ENCODE data around the gene NHLRC1.

The NHLRC1 gene

DNA sequence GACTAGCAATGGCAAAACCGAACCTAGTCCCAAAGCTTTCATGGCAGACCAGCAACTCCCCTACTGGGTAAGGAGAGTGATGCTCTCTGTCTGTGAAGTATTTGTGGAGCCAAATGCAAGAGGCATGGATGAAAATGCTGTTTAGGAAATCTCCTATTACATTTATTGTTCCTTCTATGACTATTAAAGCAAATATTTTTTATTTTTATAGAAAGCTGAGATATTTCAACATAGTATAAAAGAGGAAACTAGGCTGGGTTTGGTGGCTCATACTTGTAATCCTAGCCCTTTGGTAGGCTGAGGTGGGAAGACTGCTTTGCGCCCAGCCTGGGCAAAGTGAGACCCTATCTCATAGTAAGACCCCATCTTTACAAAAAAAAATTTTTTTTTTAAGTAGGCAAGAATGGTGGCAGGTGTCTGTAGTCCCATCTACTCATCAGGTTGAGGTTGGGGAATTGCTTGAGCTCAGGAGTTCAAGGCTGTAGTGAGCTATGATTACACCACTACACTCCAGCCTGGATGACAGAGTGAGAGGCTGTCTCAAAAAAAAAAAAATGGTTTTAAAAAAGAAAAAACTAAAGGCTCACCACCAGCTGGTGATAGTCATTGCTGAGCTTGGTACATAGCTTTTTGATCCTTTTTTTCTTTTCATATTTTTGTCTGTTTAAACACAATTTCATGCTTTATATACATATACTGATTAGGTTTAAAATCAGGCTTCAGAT, 44.0 kb upstream of the NHLRC1 start:
- H3K4me1 ChIP-seq (ENCODE audit: insufficient read depth, low read length, poor library complexity, severe bottlenecking), result no peaks in the 10 kb centered on the region
- H3K4me2 ChIP-seq (ENCODE audit: low read depth, low read length, poor library complexity, severe bottlenecking), result no peak overlapping the region
- H3K9ac ChIP-seq (ENCODE audit: low read depth, low read length, poor library complexity, severe bottlenecking), result no peak overlapping the region
- no peak overlapping the region for H3K4me3 ChIP-seq (ENCODE audit: low read length, poor library complexity, severe bottlenecking)
- TF ChIP-seq, protein P1, sequence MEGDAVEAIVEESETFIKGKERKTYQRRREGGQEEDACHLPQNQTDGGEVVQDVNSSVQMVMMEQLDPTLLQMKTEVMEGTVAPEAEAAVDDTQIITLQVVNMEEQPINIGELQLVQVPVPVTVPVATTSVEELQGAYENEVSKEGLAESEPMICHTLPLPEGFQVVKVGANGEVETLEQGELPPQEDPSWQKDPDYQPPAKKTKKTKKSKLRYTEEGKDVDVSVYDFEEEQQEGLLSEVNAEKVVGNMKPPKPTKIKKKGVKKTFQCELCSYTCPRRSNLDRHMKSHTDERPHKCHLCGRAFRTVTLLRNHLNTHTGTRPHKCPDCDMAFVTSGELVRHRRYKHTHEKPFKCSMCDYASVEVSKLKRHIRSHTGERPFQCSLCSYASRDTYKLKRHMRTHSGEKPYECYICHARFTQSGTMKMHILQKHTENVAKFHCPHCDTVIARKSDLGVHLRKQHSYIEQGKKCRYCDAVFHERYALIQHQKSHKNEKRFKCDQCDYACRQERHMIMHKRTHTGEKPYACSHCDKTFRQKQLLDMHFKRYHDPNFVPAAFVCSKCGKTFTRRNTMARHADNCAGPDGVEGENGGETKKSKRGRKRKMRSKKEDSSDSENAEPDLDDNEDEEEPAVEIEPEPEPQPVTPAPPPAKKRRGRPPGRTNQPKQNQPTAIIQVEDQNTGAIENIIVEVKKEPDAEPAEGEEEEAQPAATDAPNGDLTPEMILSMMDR (conservative IDR thresholded peaks at IDR 0.05; ENCODE audit: low read length), result no peak
- TF ChIP-seq EZH2phosphoT487 (IDR thresholded peaks at IDR 0.05; ENCODE audit: borderline replicate concordance), result no peak
- no peaks in the 10 kb centered on the region for H3K79me2 ChIP-seq (ENCODE audit: insufficient read depth, low read length)
- H3K36me3 ChIP-seq (ENCODE audit: insufficient read depth, low read length), result peaks cover 10% of the 10 kb centered on the region; the same call in 1 of the 2 replicates
- H3K9me2 ChIP-seq (replicated peaks; ENCODE audit: low read depth, low read length), result no peaks in the 10 kb centered on the region
- H3K9me3 ChIP-seq (ENCODE audit: insufficient read depth, low read depth, low read length), result no peaks in the 10 kb centered on the region
- H4K20me1 ChIP-seq (ENCODE audit: insufficient read depth, low read length, poor library complexity, severe bottlenecking), result no peaks in the 10 kb centered on the region
- no peaks in the 10 kb centered on the region for H3F3A ChIP-seq (ENCODE audit: low read depth)
- no peaks in the 10 kb centered on the region for H3K27me3 ChIP-seq (ENCODE audit: insufficient read depth, low read length, poor library complexity, severe bottlenecking)
- H2AFZ ChIP-seq (ENCODE audit: low read length), result no peak overlapping the region

DNA sequence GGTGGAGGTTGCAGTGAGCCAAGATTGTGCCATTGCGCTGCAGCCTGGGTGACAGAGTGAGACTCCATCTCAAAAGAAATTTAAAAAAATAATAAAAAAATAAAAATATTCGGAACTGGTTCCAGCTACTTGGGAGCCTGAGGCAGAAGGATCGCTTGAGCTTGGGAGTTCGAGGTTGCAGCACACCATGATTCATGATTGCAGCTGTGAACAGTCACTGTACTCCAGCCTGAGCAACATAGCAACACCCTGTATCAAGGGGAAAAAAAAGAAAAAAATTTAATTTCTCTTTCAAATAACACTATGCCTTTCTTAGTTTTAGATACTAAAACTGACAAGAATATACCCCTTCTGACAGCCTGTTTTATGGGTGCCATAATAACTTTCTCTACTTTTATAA, 43.3 kb upstream of the NHLRC1 start:
- no peak overlapping the region for H3K4me2 ChIP-seq (ENCODE audit: low read depth, low read length, poor library complexity, severe bottlenecking)
- no peaks in the 10 kb centered on the region for H3F3A ChIP-seq (ENCODE audit: low read depth)
- H3K9me3 ChIP-seq (ENCODE audit: insufficient read depth, low read depth, low read length), result no peaks in the 10 kb centered on the region
- H3K79me2 ChIP-seq (ENCODE audit: insufficient read depth, low read length), result no peaks in the 10 kb centered on the region
- H3K36me3 ChIP-seq (ENCODE audit: insufficient read depth, low read length), result peaks cover 10% of the 10 kb centered on the region; the same call in 1 of the 2 replicates
- no peak for TF ChIP-seq EZH2phosphoT487 (IDR thresholded peaks at IDR 0.05; ENCODE audit: borderline replicate concordance)
- TF ChIP-seq, protein P1 (conservative IDR thresholded peaks at IDR 0.05; ENCODE audit: low read length), result no peak
- H3K4me3 ChIP-seq (ENCODE audit: low read length, poor library complexity, severe bottlenecking), result no peak overlapping the region
- H3K4me1 ChIP-seq (ENCODE audit: insufficient read depth, low read length, poor library complexity, severe bottlenecking), result no peaks in the 10 kb centered on the region
- no peaks in the 10 kb centered on the region for H3K9me2 ChIP-seq (replicated peaks; ENCODE audit: low read depth, low read length)
- H4K20me1 ChIP-seq (ENCODE audit: insufficient read depth, low read length, poor library complexity, severe bottlenecking), result no peaks in the 10 kb centered on the region
- no peak overlapping the region for H2AFZ ChIP-seq (ENCODE audit: low read length)
- no peaks in the 10 kb centered on the region for H3K27me3 ChIP-seq (ENCODE audit: insufficient read depth, low read length, poor library complexity, severe bottlenecking)
- H3K9ac ChIP-seq (ENCODE audit: low read depth, low read length, poor library complexity, severe bottlenecking), result no peak overlapping the region

DNA sequence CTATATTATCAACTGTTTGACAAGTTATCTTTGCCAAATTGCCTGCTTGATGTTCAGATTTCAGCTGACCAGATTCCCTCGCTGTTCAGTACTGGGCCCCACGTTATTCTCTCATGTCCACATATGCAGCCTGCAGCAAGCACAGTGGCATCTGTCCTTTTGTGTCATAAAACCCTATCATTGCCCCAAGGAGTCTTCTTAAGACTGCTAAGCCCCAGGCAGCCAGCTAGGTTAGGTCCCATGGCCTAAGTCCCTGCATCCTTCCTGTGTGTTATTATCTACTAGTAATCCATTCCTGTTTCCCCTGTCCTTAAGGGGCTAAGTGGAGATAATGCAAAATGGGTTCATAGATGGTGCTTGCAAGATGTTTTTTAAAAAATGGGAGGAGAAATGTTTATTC, 39.9 kb upstream of the NHLRC1 start:
- Histone ChIP-seq H3K27me3 (ENCODE audit: insufficient read depth, low read length, poor library complexity, severe bottlenecking) (no peaks in the 10 kb centered on the region), H4K20me1 (ENCODE audit: insufficient read depth, low read length, poor library complexity, severe bottlenecking) (no peaks in the 10 kb centered on the region), H3K4me1 (ENCODE audit: insufficient read depth, low read length, poor library complexity, severe bottlenecking) (peaks cover 4% of the 10 kb centered on the region), H3K9ac (ENCODE audit: low read depth, low read length, poor library complexity, severe bottlenecking) (no peak overlapping the region), H2AFZ (ENCODE audit: low read length) (no peak overlapping the region), H3K9me2 (replicated peaks; ENCODE audit: low read depth, low read length) (no peaks in the 10 kb centered on the region), H3K4me3 (ENCODE audit: low read length, poor library complexity, severe bottlenecking) (no peak overlapping the region), H3K79me2 (ENCODE audit: insufficient read depth, low read length) (no peaks in the 10 kb centered on the region), H3K36me3 (ENCODE audit: insufficient read depth, low read length) (peaks cover 3% of the 10 kb centered on the region; the same call in 1 of the 2 replicates), H3K4me2 (ENCODE audit: low read depth, low read length, poor library complexity, severe bottlenecking) (no peak overlapping the region), H3K9me3 (ENCODE audit: insufficient read depth, low read depth, low read length) (no peaks in the 10 kb centered on the region), H3F3A (ENCODE audit: low read depth) (no peaks in the 10 kb centered on the region)
- TF ChIP-seq, protein P1 (conservative IDR thresholded peaks at IDR 0.05; ENCODE audit: low read length), result no peak
- TF ChIP-seq EZH2phosphoT487 (IDR thresholded peaks at IDR 0.05; ENCODE audit: borderline replicate concordance), result no peak

All from Loucy (cell line).